Tibial nerve (tissue), 4 donors: Measurements from ENCODE around the gene TEKT5. TPM values are rescaled to one million over a fixed set of nuclear protein-coding genes. Genes with fewer than 3 reads are reported as not detected.

ENCODE experiments used
- DNase-seq, 2 donors: peaks; one replicate each; pipeline ENCODE4 v3.0.0-alpha.2; 2019; ENCODE audit warnings: low spot score in 2 of 2
- H3K27ac ChIP-seq, 4 donors: fragments of 200-600 bp; sonication (generic) in 3 of 4; one replicate each; pipeline ENCODE4 v1.5.1; 2017 to 2019; ENCODE audit warnings: mild to moderate bottlenecking in 1 of 4
- H3K27me3 ChIP-seq, 2 donors: fragments of 200-600 bp; sonication (generic) in 1 of 2; one replicate each; pipeline versions ENCODE4 v1.5.1 to v1.6.0; 2017 to 2019
- H3K36me3 ChIP-seq, 3 donors: fragments of 200-600 bp; sonication (generic); one replicate each; pipeline ENCODE4 v1.5.1; 2018 to 2019
- H3K4me1 ChIP-seq, 4 donors: fragments of 200-600 bp; sonication (generic) in 3 of 4; one replicate each; pipeline ENCODE4 v1.5.1; 2017 to 2019
- H3K4me3 ChIP-seq, 4 donors: fragments of 200-600 bp; sonication (generic) in 3 of 4; one replicate each; pipeline ENCODE4 v1.5.1; 2017 to 2019; ENCODE audit warnings: mild to moderate bottlenecking in 1 of 4, moderate library complexity in 1 of 4
- H3K9me3 ChIP-seq, 4 donors: fragments of 200-600 bp; sonication (generic) in 3 of 4; one replicate each; pipeline ENCODE4 v1.5.1; 2017 to 2019
- CTCF ChIP-seq, 5 experiments: fragments of 200-600 bp in 3 of 5; fragments of 450-650 bp in 2 of 5; sonication (generic) in 3 of 5; IDR thresholded peaks; one replicate each; pipeline ENCODE4 v1.5.1; 2016 to 2019; ENCODE audit warnings: antibody characterized with exemption in 5 of 5, mild to moderate bottlenecking in 3 of 5, moderate library complexity in 2 of 5
- EP300 ChIP-seq, 2 donors: sonication (generic); formaldehyde crosslinking; IDR thresholded peaks; one replicate each; pipeline ENCODE4 v1.6.1; 2017; ENCODE audit warnings: antibody characterized with exemption in 2 of 2, mild to moderate bottlenecking in 1 of 2
- POLR2A ChIP-seq, 2 donors: fragments of 450-650 bp; IDR thresholded peaks; one replicate each; pipeline ENCODE4 v1.6.1; 2017; ENCODE audit warnings: antibody characterized with exemption in 2 of 2, mild to moderate bottlenecking in 2 of 2, moderate library complexity in 2 of 2
- WGBS, 2 donors: methylation state at CpG; one replicate each; pipeline ENCODE4 v1.1.5; 2018; 5-methylcytosine and 5-hydroxymethylcytosine counted together
- total RNA-seq, 4 donors: library from RNA; depleted of rRNA; stranded (reverse); fragments of >200 nt; gene quantifications; one replicate each; pipeline ENCODE4 v1.1.0, GENCODE V29; 2016

TEKT5 gene
- total RNA-seq, 4 donors from 2014 or later = not detected

GRCh38 chr16:10597187-10597601 is 97.5 kb downstream of the TEKT5 start:
- Histone ChIP-seq H3K9me3 (no peaks in the 10 kb centered on the region), H3K36me3 (no peaks in the 10 kb centered on the region), H3K4me3 (no peak overlapping the region), H3K27me3 (peaks cover 0 to 4% of the 10 kb centered on the region in 2 donors), H3K4me1 (peaks cover 0 to 6% (median 0%) of the 10 kb centered on the region in 4 donors), H3K27ac (no peak overlapping the region)
- no peak for DNase-seq
- TF ChIP-seq CTCF (IDR thresholded peaks at IDR 0.05) (no peak), EP300 (IDR thresholded peaks at IDR 0.05) (no peak), POLR2A (IDR thresholded peaks at IDR 0.05) (no peak)
- WGBS, 2 donors = 69 to 79% methylated on average over 3 of the region's 3 CpGs

- H3K27me3 ChIP-seq = peaks cover 0 to 4% of the 10 kb centered on the region in 2 donors
- peaks cover 0 to 6% (median 0%) of the 10 kb centered on the region in 4 donors for H3K4me1 ChIP-seq
- no peak overlapping the region for H3K4me3 ChIP-seq
- TF ChIP-seq CTCF (IDR thresholded peaks at IDR 0.05) (no peak), EP300 (IDR thresholded peaks at IDR 0.05) (no peak), POLR2A (IDR thresholded peaks at IDR 0.05) (no peak)
- no peaks in the 10 kb centered on the region for H3K36me3 ChIP-seq
- no peak for DNase-seq
- H3K9me3 ChIP-seq = no peaks in the 10 kb centered on the region
- WGBS, 2 donors = 66 to 74% methylated on average over 6 to 8 of the region's 9 CpGs
- no peak overlapping the region for H3K27ac ChIP-seq
Observed at GRCh38 chr16:10594312-10594950, 100.3 kb downstream of the TEKT5 start.

GRCh38 chr16:10592611-10593010 is 102.1 kb downstream of the TEKT5 start:
- H3K27me3 ChIP-seq = peaks cover 0 to 2% of the 10 kb centered on the region in 2 donors
- H3K36me3 ChIP-seq = no peaks in the 10 kb centered on the region
- no peak for DNase-seq
- TF ChIP-seq POLR2A (IDR thresholded peaks at IDR 0.05) (no peak), EP300 (IDR thresholded peaks at IDR 0.05) (no peak), CTCF (IDR thresholded peaks at IDR 0.05) (no peak)
- no peaks in the 10 kb centered on the region for H3K9me3 ChIP-seq
- H3K4me3 ChIP-seq = no peak overlapping the region
- H3K4me1 ChIP-seq = no peaks in the 10 kb centered on the region
- 66 to 71% methylated on average over 1 of the region's 1 CpG for WGBS, 2 donors
- H3K27ac ChIP-seq = no peak overlapping the region

GRCh38 chr16:10590342-10590741 is 104.4 kb downstream of the TEKT5 start:
- 76 to 95% methylated on average over 4 of the region's 4 CpGs for WGBS, 2 donors
- TF ChIP-seq CTCF (IDR thresholded peaks at IDR 0.05) (no peak), EP300 (IDR thresholded peaks at IDR 0.05) (no peak), POLR2A (IDR thresholded peaks at IDR 0.05) (no peak)
- no peaks in the 10 kb centered on the region for H3K36me3 ChIP-seq
- no peaks in the 10 kb centered on the region for H3K4me1 ChIP-seq
- no peaks in the 10 kb centered on the region for H3K27me3 ChIP-seq
- no peak overlapping the region for H3K27ac ChIP-seq
- H3K9me3 ChIP-seq = no peaks in the 10 kb centered on the region
- DNase-seq = no peak
- no peak overlapping the region for H3K4me3 ChIP-seq

- WGBS, 2 donors = 76 to 78% methylated on average over 5 of the region's 5 CpGs
- H3K27ac ChIP-seq = no peak overlapping the region
- TF ChIP-seq EP300 (IDR thresholded peaks at IDR 0.05) (no peak), CTCF (IDR thresholded peaks at IDR 0.05) (no peak), POLR2A (IDR thresholded peaks at IDR 0.05) (no peak)
- H3K9me3 ChIP-seq = no peaks in the 10 kb centered on the region
- H3K4me3 ChIP-seq = no peak overlapping the region
- no peak for DNase-seq
- H3K27me3 ChIP-seq = no peaks in the 10 kb centered on the region
- H3K4me1 ChIP-seq = no peaks in the 10 kb centered on the region
- H3K36me3 ChIP-seq = no peaks in the 10 kb centered on the region
Observed at GRCh38 chr16:10589109-10589508, 105.6 kb downstream of the TEKT5 start.
